SIG-M5 treated with dmso at 0.1 percent for 504 hours (cell line): ENCODE measurements around the gene SBDS.
"Not testable (repeated sequence)": the region's sequence is repeated elsewhere in the genome, so short reads cannot be mapped to it uniquely, and the experiment has no call there.

Experiments
- DNase-seq: peaks from one replicate; lab custom pipeline; 2025; ENCODE audit not compliant: unreplicated experiment; lab: John Stamatoyannopoulos, UW

Gene SBDS

DNA sequence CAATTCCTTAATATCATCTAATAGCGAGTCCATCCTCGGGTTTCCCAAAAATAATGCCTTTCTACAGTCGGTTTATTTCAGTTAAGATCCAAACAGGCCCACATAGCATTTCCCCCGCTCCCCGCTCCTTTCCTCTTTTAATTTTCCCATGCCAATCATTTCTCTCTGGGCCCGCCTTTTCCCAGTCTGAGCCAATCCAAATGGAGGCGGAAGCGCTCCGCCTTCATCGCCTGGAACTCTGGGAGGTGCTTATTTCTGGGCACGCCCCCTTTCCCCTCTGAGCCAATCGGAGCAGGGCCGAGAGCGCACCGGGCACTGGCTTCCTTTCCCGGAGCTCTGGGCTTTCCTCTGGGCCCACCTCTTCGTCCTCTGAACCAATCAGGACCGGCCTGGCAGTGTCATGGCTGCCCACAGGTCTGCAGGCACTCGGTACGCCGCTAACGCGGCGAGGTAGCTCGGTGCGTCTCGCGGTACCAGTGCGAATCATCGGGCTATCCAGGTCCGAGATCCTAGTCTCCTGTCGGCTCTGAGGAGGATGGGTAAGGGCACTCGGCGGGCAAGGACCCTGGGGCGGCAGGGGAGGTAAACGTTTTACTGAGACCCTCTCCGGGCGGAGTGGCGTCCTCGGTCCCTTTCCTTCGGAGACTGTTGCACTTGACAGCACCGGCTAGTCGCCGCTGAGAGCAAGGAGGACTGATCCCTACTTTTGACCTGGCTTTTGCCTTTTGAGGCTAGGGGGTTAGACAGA lies 1.2 kb upstream of the SBDS start, which contains the start of gene TYW1:
TYW1 (plus strand) TSS at position 390 of the 748 bp plus-strand sequence; CDS start at position 536, 146 bp downstream.
- DNase-seq = peak; percentile 98

DNA sequence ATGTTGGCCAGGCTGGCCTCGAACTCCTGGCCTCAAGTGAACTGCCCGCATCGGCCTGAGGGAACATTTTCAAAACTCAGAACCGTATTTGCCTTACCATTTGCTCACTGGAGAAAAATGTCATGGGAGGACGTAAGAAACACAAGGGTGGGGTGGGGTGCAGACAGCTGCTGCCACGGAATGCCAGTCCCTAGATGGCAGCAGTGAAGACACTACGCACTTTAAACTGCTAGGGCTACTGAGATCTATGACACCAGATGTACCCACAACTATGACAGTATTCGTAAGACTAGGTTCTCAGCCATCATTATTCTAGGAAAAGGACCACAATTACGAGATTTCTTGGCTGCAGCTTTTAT lies 716 bp downstream of the SBDS start:
- DNase-seq = peak; percentile 78

DNA sequence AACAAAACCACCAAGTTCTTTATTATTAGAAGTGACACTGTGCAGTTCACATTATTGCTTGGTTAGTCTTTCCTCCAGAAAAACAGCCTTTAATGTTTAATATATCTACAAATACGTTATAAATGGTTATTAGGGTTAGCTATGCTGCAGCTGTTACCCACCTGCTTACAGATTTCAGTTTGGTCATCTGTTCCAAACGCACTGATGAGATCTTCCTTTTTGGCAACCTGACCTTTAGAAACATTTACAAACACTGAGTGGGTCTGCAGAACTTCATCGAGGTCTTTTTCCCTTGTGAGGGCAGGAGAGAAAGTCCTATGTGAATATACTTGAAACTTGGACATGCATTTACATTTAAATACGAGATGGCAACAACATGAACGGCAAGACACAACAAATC lies 1.3 kb downstream of the SBDS start:
- not testable (repeated sequence) for DNase-seq

DNA sequence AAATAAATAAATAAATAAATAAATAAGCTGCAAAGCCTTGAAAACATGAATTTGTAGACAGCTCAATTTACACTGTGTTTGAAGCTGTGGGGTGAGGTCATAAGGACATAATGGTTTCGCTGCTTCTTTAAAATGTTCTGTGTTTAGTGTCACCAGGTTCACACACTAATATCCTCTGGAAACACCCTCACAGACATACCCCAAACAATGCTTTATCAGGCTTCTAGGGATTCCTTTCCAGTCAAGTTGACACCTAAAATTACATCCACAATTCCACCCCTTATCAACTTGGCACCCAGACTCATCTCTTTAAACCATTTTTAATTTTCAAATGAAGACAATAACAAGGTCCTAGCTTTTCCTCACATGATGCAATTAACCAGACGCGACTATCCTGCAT lies 5.8 kb downstream of the SBDS start:
- not testable (repeated sequence) for DNase-seq

DNA sequence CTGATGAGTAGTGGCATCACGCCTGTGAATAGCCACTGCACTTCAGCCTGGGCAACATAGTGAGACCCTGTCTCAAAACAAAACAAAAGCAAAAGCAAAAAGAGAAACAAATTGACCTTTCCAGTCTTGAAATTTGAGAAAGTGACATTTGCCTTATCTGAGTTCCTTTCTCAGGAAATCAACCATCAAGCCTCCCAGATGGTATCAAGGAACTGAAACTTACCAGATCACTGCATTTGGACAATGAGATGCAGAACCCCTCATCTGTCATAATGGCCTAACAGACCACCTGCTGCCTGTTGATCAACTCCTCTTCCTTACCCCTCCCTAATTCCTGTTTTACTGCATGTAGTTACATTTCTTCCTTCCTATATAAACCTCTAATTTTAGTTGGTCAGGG lies 15.1 kb downstream of the SBDS start:
- not testable (repeated sequence) for DNase-seq

DNA sequence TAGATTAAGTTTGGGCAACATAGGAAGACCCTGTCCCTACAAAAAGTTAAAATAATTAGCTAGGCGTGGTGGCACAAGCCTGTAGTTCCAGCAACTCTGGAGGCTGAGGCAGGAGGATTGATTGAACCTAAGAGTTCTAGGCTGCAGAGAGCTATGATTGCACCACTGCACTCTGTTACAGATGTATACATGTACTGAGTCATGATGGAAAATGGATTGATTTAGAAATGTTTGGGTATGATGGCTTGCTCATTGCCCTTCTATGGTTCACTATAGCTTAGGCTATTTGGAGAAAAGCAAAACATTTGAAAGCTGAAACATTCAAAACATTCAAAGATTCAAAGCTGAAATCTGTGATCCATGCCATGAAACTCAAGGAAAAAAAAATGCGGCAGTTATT lies 16.4 kb downstream of the SBDS start:
- not testable (repeated sequence) for DNase-seq

DNA sequence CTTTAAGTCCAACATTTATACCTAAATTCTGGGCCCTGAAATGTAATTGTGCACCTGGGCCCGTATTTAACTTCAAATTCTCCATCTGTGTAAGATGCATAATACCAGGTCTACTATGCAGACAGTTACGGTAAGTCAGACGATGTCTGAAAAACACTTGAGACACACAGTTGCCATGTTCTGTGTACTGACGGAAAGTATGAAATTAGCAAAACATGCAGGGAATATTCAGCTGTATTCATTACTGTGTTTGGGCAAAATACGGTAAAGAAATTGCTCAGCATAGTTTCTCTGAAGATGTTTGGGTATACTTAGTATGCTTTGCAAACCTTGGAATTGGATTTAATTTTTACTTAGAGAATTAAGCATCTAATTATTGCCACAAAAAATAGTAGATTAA lies 17.1 kb downstream of the SBDS start:
- not testable (repeated sequence) for DNase-seq

DNA sequence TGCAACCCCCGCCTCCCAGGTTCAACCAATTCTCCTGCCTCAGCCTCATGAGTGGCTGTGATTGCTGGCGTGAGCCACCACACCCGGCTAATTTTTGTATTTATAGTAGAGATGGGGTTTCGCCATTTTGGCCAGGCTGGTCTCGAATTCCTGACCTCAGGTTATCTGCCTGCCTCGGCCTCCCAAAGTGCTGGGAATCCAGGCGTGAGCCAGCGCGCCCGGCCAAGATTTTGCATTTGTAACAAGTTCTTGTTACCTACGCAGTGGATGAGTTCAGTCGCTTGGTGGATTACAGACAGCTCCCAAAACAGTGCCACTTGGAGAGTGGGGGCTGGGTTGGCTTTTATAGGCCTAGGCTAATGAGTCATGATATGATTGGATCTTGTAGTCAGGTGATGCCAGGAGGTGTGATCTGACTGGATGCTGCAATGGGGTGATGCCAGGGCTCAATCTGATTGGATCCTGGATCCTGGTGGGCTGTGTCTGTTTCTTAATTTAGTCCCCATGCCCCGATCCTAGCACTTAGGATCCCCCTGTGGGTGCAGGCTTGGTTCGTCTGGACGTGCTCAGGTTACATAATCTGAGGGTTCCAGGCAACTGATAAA lies 20.3 kb downstream of the SBDS start:
- no peak for DNase-seq

DNA sequence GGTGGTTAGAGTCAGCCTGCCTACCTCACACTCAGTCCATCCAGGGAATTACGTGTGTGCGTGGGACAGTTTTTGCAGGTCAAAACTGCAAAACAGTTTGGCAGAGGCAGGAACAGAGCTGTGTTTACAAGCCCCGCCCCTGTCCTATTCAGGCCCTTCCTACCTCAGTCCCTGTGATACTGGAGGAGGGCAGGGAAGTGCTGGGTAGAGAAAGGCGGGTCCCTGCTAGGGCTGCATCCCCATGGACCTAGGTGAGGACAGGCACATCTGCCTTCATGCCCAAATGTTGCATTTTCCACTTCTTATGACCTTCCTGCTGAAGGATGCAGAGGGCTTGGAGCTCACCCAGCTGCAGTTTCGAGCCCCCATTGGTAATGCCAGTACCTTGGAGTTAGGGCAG lies 25.1 kb downstream of the SBDS start:
- DNase-seq = no peak

DNA sequence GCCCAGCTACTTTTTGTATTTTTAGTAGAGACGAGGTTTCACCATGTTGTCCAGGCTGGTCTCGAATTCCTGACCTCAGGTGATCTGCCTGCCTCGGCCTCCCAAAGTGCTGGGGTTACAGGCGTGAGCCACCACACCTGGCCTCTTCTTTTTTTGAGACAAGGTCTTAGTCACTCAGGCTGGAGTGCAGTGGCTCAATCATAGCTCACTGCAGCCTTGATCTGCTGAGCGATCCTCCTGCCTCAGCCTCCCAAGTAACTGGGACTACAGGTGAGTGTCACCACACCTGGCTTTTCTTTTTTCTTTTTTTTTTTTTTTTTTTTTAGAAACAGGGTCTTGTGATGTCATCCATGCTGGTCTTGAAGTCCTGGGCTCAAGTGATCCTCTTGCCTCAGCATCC lies 26.4 kb downstream of the SBDS start:
- DNase-seq = not testable (repeated sequence)

DNA sequence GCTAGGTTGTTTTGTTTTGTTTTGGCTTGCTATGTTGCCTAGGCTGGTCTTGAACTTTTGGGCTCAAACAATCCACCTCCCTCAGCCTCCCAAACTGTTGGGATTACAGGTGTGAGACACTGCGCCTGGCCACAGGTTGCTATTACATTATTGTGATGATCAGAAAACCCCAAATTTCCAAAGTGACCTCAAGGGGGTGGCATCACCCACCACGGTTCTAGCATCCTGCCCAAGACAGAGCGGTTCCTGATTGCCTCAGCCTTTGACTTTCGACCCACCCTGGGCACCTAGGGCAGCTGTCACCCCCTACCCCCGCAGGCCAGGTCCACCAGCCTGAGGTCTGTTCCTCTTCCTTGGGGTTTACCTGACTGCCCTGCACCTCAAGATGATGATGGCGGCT lies 28.4 kb downstream of the SBDS start:
- DNase-seq = no peak

DNA sequence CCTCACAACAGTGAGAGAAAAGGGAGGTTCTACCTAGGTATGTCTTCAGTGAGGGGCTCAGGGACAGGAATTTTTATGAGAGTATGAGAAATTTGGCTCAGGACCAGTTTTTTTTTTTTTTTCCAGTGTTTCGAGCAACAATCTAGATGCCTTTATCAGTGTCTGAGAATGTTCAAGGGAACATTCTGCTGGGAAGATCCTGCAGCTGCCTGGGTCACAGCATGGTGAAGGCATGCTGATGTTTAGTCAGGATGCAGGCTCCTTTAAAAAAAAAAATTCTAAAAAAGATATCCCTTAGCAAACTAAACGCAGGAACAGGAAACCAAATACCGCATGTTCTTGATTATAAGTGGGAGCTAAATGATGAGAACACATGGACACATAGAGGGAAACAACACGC lies 31.0 kb downstream of the SBDS start:
- DNase-seq = no peak

DNA sequence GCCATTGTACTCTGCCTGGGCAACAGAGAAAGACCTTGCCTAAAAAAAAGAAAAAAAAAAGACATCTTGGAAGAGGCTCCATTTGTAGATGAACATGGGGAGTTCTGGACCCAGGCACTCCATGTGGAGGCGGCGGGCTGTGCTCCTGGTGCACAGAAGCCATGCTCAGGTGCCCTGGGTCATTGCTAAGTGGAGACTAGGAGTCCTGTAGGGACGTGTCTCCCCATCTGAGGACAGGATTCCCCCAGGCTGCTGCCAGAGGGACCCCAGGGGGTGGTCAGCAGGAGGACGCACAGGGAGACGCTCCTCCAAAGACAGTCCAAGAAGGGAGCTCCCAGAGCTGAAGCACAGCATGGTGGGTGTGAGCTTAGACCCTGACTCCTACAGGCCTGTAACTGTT lies 34.3 kb downstream of the SBDS start:
- DNase-seq = no peak

DNA sequence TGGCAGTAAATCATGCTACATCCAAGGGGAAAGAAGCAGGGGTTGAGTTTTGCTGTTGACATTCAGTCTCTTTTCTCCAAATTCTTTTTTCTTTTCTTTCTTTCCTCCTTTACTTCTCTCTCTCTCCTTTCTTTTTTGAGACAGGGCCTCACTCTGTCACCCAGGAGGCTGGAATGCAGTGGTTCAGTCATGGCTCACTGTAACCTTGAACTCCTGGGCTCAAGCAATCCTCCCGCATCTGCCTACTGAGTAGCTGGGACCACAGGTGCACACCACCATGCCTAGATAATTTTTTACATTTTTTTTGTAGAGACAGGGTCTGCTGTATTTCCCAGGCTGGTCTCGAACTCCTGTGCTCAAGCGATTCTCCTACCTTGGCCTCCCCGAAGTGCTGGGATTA lies 35.2 kb downstream of the SBDS start:
- no peak for DNase-seq

DNA sequence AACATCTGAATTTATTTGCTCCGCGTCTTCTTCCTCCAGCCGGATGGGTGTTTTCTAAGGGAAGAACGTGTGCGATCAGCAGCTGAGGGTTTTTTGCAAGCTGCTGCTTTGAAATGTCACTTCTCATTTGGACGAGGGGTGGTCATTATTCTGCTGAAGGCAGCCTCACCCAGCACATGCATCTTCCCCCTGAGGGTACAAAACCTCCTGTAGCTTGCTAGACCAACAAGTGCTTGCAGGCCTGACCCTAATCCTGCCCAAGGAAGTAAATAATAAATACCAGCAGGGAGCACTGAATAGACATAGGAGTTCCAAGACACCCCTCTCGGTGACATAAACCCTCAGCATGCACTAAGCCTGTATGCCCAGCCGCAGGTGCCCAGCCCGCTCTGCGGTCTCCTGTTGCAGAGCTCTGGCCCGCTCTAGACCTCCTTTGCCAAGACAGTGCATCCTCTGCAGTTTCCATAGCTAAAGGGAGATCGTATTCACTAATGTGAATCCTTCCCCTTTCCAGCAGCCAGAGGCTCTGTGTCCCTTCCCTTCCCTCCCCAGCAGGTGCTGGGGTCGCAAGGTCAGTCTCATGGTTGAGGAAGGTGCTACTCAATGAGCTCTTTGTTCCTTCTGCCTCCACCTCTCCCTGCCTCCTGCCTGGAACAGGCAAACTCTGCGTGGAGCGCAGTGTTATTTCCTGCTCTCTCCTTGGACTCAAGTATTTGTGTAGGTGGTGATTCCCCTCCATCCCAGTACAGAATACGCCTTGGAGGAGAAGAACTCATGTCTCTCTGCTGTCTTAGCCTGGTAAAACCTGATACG lies 36.6 kb downstream of the SBDS start:
- DNase-seq = no peak

DNA sequence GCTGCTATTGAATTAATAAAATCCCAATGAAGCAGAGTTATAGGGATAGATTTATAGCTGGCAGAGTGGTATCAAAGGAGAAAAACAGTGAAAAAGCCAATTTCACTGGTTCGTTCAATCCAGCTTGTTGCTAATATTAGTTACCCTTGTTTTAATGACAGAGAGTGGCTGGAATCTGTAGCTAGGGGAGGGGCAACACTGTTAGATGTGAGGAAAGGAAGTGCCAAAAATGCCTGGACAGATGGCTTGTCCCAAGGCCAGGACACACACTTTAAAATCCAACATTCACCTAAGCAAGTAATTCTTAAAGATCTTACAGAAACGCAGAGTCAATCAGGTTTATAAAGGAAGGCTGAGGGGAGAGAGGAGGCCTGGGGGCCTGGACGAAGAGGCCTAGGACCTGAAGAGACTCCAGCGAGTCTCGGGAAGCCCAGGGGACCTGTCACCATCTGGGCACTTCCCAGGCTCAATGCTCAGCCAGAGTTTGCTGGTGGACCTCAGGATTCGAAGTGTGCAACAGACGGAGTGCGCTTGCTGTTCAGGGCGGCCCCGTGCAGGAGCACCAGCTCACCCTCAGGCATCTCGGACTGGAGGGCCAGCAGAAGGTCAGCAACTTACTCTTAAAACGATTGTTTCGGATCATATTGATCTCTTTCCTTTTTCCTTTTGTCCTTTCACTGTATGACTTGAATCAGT lies 37.6 kb downstream of the SBDS start:
- no peak for DNase-seq

DNA sequence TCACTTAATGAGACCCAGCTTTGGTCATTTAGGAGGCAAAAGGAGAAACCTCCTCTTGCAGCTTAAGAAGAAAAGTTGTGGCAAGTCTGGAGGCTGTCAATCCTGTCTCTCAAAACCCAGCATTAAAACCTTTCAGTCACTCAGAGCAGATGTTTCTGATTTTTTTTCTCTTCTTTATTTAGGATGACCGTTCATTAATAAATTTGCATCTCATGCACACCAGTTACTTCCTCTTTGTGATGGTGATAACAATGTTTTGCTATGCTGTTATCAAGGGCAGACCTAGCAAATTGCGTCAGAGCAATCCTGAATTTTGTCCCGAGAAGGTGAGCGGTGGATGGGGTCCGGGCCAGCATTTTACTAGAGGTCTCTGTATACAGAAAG lies 42.4 kb downstream of the SBDS start:
- no peak for DNase-seq

DNA sequence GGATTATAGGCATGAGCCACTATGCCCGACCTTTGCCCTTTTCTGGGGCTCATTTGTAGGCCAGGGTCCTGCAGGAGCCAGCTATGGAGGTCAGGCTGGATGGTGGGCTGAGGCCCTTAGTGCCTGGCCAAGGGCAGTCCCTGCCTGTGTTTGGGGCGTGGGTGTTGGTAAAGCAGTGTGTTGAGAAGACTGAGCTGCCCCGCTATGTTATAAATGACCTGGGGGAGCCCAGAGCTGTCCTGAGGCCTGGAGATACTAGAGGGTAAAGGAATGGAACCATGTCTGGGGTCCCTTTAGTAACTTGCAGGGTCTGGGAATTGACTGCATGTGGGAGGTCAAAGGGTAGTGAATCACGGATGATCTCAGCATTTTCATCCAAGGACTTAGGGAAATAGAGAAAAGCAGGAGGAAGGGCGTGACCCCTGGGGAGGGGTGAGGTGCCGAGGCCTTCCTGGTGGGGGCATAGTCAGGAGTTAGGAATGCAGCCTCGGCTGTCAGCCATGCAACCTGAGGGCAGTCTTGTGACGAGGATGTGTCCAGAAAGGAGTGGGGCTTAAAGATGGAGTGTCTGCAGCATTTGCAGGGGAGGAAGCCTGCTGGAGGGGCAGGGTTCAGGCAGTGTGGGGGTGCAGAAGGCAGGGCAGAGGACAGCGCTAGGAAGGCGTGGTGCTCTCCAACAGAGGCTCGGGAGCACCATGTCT lies 42.9 kb downstream of the SBDS start:
- DNase-seq = no peak

DNA sequence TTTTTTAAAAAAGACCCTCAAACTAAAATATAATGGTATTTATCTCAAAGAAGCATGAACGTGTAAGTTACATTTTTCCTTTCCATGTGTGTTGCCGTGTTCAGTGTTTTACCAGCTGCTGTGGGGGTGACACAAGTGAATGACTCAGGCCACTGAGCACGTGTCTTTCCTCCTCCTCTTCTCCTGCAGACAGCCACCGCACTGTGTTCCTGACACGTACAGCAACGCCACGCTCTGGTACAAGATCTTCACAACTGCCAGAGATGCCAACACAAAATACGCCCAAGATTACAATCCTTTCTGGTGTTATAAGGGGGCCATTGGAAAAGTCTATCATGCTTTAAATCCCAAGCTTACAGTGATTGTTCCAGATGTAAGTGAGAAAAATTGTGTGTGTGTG lies 44.6 kb downstream of the SBDS start:
- no peak for DNase-seq

DNA sequence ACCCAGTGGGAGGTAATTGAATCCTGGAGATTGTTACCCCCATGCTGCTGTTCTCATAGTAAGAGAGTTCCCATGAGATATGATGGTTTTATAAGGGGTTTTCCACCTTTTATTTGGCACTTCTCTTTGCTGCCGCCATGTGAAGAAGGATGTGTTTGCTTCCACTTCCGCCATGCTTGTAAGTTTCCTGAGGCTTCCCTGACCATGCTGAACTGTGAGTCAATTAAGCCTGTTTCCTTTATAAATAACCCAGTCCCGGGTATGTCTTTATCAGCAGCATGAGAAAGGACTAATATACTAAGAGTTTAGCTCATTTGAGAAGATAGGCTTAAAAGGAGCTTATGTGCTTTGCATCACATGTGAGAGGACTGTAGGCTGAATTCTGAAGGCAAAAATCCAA lies 45.1 kb downstream of the SBDS start:
- DNase-seq = no peak
